RWPE2 (cell line): ENCODE data around the gene COX14.

Experiments
- ATAC-seq: fragments of 200-7000 bp; cut with Tn5 transposase; 3 replicates; pipeline ENCODE4 v1.9.1; 2021; ENCODE audit warnings: low read depth
- DNase-seq: peaks from one replicate; pipeline ENCODE4 v3.0.0-alpha.2; 2020; ENCODE audit warnings: low spot score
- H3K27ac ChIP-seq: fragments of 450-650 bp; 2 replicates; pipeline ENCODE4 v1.5.1; 2017; ENCODE audit warnings: mild to moderate bottlenecking; ENCODE audit not compliant: poor library complexity, severe bottlenecking
- H3K27me3 ChIP-seq: fragments of 250-450 bp; sonication (Bioruptor Pico); 2 replicates; pipeline ENCODE4 v1.5.1; 2021; ENCODE audit warnings: mild to moderate bottlenecking, moderate library complexity; ENCODE audit not compliant: insufficient read depth, poor library complexity, severe bottlenecking
- H3K36me3 ChIP-seq: fragments of 250-450 bp; sonication (Bioruptor Pico); 2 replicates; pipeline ENCODE4 v1.5.1; 2020; ENCODE audit warnings: low read depth, mild to moderate bottlenecking, moderate library complexity
- H3K4me1 ChIP-seq: fragments of 250-450 bp; sonication (Bioruptor Pico); 2 replicates; pipeline ENCODE4 v1.5.1; 2021; ENCODE audit warnings: mild to moderate bottlenecking, moderate library complexity; ENCODE audit not compliant: insufficient read depth, poor library complexity, severe bottlenecking
- H3K4me3 ChIP-seq: fragments of 250-450 bp; sonication (Bioruptor Pico); 2 replicates; pipeline ENCODE4 v1.5.1; 2021; ENCODE audit warnings: mild to moderate bottlenecking, moderate library complexity; ENCODE audit not compliant: severe bottlenecking
- H3K9me3 ChIP-seq: fragments of 250-450 bp; sonication (Bioruptor Pico); 2 replicates; pipeline ENCODE4 v1.5.1; 2021; ENCODE audit warnings: mild to moderate bottlenecking, moderate library complexity; ENCODE audit not compliant: severe bottlenecking
- TF ChIP-seq, protein P1 (sequence below): fragments of 450-650 bp; IDR thresholded peaks from one replicate; pipeline ENCODE4 v1.5.1; 2017; ENCODE audit warnings: mild to moderate bottlenecking, moderate library complexity; ENCODE audit not compliant: poor library complexity, severe bottlenecking

COX14 gene

DNA sequence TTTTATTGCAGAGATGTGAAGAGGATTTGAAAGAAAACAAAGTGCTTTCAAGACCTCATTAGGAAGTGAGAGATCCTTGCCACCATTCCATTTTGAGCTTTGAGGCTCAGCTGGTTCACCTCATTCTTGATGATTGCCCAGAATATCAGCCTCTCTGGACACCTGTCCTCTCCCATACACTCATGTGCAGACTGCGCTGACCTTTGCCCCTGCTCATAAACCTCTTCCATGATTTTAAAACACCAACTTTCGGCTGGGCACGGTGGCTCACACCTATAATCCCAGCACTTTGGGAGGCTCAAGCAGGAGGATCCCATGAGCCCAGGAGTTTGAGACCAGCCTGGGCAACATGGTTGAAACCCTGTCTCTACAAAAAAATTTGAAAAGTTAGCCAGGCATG lies 8.9 kb downstream of the COX14 start:
- H3K36me3 ChIP-seq, result peaks cover 23% of the 10 kb centered on the region
- no peak for ATAC-seq
- H3K27me3 ChIP-seq, result no peaks in the 10 kb centered on the region
- DNase-seq, result no peak
- H3K4me3 ChIP-seq, result no peak overlapping the region
- H3K4me1 ChIP-seq, result no peaks in the 10 kb centered on the region
- H3K27ac ChIP-seq, result no peak overlapping the region
- no peaks in the 10 kb centered on the region for H3K9me3 ChIP-seq
- TF ChIP-seq, protein P1, sequence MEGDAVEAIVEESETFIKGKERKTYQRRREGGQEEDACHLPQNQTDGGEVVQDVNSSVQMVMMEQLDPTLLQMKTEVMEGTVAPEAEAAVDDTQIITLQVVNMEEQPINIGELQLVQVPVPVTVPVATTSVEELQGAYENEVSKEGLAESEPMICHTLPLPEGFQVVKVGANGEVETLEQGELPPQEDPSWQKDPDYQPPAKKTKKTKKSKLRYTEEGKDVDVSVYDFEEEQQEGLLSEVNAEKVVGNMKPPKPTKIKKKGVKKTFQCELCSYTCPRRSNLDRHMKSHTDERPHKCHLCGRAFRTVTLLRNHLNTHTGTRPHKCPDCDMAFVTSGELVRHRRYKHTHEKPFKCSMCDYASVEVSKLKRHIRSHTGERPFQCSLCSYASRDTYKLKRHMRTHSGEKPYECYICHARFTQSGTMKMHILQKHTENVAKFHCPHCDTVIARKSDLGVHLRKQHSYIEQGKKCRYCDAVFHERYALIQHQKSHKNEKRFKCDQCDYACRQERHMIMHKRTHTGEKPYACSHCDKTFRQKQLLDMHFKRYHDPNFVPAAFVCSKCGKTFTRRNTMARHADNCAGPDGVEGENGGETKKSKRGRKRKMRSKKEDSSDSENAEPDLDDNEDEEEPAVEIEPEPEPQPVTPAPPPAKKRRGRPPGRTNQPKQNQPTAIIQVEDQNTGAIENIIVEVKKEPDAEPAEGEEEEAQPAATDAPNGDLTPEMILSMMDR, result no peak

DNA sequence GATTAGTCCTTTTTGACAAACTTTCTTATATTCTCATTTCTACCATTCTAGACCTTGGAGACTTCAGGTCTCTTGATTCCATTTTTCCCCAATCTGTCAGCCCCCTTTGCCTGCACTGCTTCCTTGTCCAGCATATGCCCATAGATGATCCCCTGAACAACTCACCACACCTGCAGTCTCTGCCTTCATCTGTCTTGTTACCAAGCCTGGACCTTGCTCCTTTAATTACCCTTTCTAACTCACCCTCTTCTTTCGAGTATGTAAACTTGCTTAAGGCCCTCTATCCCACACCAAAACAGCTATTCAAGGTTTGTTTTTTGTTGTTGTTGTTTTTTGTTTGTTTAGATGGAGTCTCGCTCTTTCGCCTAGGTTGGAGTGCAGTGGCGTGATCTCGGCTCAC lies 9.6 kb downstream of the COX14 start:
- Histone ChIP-seq H3K4me1 (no peaks in the 10 kb centered on the region), H3K36me3 (peaks cover 20% of the 10 kb centered on the region)
- no peak; the same call in 2 of the 3 replicates for ATAC-seq

DNA sequence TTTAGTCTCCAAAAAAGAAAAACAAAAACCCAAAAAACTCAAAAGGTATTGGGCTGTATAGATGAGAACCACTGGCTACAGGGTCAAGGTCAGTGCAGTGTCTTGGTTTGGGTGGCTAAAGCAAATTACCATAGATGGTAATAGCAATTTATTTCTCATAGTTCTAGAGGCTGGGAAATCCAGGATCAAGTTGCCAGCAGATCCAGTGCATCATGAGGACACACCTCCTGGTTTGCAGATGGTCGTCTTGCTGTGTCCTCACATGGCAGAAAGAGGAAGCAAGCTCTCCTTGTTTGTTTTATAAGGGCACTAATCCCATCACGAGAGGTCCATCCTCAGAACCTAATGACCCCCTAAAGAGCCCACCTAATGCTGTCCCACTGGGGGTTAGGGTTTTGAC lies 11.2 kb downstream of the COX14 start:
- DNase-seq (no peak), ATAC-seq (no peak)
- no peaks in the 10 kb centered on the region for H3K4me1 ChIP-seq
- H3K36me3 ChIP-seq, result peaks cover 23% of the 10 kb centered on the region; the same call in 1 of the 2 replicates
- no peak overlapping the region for H3K27ac ChIP-seq
- H3K4me3 ChIP-seq, result no peak overlapping the region
- no peaks in the 10 kb centered on the region for H3K9me3 ChIP-seq
- no peaks in the 10 kb centered on the region for H3K27me3 ChIP-seq
- TF ChIP-seq, protein P1, result no peak

More for the DNA sequence above, 9.6 kb downstream of the COX14 start:
- TF ChIP-seq, protein P1, result no peak
- Histone ChIP-seq H3K27ac (no peak overlapping the region), H3K9me3 (no peaks in the 10 kb centered on the region), H3K4me3 (no peak overlapping the region), H3K27me3 (no peaks in the 10 kb centered on the region)
- DNase-seq, result no peak

DNA sequence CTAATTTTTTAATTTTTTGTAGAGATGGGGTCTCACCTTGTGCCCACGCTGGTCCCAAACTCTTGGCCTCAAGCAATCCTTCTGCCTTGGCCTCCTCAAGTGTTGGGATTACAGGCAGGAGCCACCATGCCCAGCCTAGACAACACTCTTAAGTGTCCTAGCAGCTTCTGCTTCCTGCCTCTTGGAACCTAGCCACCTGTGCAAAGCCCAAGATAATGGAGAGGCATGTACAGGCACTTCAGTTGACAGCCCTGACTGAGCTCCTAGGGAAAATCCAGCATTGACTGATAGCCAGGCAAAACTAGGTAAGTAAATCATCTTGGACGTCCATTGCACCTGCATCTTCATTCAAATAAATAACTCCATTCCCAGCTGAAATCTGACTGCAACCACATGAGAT lies 15.5 kb downstream of the COX14 start:
- H3K36me3 ChIP-seq, result peaks cover 41% of the 10 kb centered on the region
- H3K27ac ChIP-seq, result no peak overlapping the region
- H3K4me1 ChIP-seq, result no peaks in the 10 kb centered on the region
- no peaks in the 10 kb centered on the region for H3K9me3 ChIP-seq
- TF ChIP-seq, protein P1, result no peak
- ATAC-seq (peak; percentile 33; the same call in 1 of the 3 replicates), DNase-seq (no peak)
- no peak overlapping the region for H3K4me3 ChIP-seq
- H3K27me3 ChIP-seq, result no peaks in the 10 kb centered on the region

DNA sequence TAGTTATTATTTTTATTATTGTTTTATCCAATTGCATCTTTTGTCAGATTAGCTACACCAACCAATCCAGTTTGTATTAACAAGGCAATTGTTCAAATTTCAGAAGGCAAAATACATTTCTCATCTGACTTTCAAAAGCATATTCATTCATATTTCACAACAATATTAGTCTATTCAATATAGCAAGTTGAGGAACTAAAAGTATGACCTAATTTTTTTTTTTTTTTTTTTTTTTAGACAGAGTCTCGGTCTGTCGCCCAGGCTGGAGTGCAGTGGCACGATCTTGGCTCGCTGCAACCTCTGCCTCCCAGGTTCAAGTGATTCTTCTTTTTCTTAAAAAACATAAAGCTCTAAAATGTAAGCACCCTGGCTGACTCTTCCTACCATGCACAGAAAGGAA lies 17.3 kb downstream of the COX14 start:
- ATAC-seq (no peak), DNase-seq (no peak)
- peaks cover 56% of the 10 kb centered on the region for H3K36me3 ChIP-seq

More for the DNA sequence above, 17.3 kb downstream of the COX14 start:
- Histone ChIP-seq H3K27me3 (no peaks in the 10 kb centered on the region), H3K4me1 (no peaks in the 10 kb centered on the region), H3K4me3 (no peak overlapping the region), H3K9me3 (no peaks in the 10 kb centered on the region), H3K27ac (no peak overlapping the region)
- TF ChIP-seq, protein P1, result no peak
